CD4-positive, alpha-beta T cell treated with Interleukin-17A for 4 hours (primary cell): Measurements from ENCODE around the gene GSTM2.
A peak's percentile ranks its signal among the peaks of the same experiment; 100 is the strongest.
"Not testable (repeated sequence)": the region's sequence is repeated elsewhere in the genome, so short reads cannot be mapped to it uniquely, and the experiment has no call there.

Source experiments
- DNase-seq: peaks from one replicate; pipeline ENCODE4 v3.0.0-alpha.2; 2020; ENCODE audit warnings: mixed read lengths

GSTM2 gene

GRCh38 chr1:109650609-109651008 is 17.2 kb upstream of the GSTM2 start:
- no peak for DNase-seq

GRCh38 chr1:109652402-109652801 is 15.5 kb upstream of the GSTM2 start:
- no peak for DNase-seq

GRCh38 chr1:109653306-109653705 is 14.6 kb upstream of the GSTM2 start:
- no peak for DNase-seq

DNA sequence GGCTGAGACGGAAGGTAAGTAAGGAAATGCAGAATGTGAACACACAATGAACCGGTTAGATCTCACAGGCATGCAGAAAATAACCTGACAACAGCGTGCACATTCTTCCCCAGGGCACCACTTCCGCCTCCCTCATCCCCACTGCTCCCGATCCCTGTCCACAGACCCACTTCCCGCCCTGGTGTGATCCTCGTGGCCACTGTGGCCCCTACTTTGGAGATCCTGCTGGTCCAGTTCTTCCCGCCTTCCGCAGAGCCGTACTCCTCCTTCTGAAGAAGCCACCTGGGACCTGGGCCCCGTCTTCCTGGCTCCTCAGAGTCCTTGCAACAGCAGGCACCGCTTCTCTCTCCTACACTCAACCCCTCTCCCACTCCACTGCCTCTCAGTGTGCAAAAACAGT is 13.3 kb upstream of the GSTM2 start:
- no peak for DNase-seq

GRCh38 chr1:109655615-109656519 is 12.0 kb upstream of the GSTM2 start, which contains the start of gene GSTM4:
Gene GSTM4, plus strand, starts transcription at chr1:109656099. Its CDS starts 291 bp downstream, at chr1:109656390.
- DNase-seq, result peak; percentile 78

DNA sequence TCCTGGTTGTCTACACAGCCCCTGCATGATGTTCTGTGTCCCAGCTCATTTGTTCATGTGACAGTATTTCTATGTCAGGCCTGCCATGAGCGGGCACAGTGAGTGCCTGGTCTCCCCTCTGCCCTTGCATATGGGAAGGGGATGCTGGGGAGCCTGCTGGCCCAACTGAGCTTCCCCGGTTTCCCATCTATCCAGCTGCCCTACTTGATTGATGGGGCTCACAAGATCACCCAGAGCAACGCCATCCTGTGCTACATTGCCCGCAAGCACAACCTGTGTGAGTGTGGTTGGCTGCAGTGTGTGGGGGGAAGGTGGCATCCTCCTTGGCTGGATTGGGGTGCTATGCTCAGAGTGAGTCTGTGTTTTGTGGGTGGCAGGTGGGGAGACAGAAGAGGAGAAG is 10.5 kb upstream of the GSTM2 start:
- DNase-seq, result no peak

GRCh38 chr1:109657970-109658369 is 9.9 kb upstream of the GSTM2 start:
- no peak for DNase-seq

DNA sequence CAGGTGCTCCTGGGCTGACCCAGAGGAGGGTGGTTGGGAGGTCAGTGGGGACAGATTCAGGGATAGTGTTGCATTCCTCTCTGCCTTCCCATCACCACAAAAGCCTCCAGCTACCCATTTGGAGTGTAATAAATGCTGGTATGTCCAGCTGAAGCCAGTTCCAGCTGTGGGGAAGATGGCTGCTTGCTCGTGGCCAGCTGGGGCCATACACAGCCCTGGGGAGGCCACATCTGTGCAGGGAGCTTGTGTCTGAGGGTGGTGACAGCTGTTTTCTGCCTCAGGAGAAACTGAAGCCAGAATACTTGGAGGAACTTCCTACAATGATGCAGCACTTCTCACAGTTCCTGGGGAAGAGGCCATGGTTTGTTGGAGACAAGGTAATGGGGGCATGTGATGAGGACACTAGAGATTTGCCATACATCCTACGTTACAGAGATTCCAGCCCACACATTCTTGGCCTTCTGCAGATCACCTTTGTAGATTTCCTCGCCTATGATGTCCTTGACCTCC is 9.3 kb upstream of the GSTM2 start:
- no peak for DNase-seq

- no peak for DNase-seq
These were observed 8.7 kb upstream of the GSTM2 start for GRCh38 chr1:109659145-109659544.

DNA sequence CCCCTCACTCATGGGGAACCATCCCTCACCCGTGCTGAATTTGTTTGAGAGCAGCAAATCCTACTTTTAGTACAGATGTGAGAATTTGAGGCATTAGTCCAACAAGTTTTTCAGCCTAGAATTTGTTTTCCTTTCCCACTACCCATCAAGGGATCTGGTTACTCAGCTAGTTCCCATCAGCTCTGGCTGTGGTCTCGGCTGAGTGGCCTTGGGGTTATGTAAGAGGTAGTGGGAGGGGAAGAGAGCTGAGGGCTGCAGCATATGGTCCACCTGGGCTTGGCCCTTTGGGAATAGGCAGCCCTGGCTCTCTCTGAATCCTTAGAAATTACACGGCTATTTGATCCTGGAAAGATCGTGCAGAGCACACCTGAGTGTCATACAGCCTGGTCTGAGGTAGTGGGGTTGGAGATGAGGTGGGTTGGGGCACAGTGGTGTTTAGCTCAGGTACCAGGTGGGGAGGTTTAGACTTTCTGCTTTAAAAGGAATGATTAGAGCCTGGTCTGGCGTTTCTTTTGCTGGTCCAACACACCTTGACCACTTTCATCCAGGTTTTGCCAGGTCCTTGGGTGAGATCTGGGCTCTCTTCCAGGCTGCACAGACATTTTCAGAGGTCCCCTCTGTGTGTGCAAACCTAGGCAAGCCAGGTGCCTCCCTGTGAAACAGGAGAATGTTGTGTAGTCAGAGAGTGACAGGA is 7.7 kb upstream of the GSTM2 start:
- DNase-seq, result no peak

GRCh38 chr1:109660691-109661026 is 7.2 kb upstream of the GSTM2 start:
- not testable (repeated sequence) for DNase-seq

DNA sequence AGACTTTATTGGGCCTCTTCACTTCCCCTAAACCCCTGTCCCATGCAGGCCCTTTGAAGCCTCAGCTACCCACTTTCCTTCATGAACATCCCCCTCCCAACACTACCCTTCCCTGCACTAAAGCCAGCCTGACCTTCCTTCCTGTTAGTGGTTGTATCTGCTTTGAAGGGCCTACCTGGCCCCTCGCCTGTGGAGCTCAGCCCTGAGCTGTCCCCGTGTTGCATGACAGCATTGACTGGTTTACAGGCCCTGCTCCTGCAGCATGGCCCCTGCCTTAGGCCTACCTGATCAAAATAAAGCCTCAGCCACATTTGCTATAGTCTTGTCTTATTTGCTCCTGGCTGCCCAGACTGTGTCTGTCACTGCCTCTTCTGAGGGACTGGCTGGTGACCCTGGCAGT is 6.5 kb upstream of the GSTM2 start:
- DNase-seq, result no peak

DNA sequence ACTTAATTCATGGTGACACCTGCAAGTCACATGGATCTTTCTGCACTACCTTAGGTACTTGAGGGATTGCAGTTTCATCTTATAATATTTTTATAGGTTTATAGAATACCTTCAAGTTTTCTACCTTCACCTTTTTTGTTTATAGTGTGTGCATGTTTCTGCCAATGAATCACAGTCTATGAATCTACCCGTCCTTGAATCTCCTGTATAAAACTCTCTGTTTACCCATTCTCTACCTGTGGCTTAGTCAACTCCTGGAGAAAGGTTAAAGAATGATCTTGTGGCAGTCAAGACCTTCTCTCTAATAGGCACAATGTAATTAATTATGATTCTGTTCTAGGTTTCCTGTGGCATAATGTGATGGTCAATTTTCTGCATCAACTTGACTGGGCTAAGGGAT is 3.2 kb upstream of the GSTM2 start:
- no peak for DNase-seq

GRCh38 chr1:109668123-109668775 is 392 bp downstream of the GSTM2 start:
- no peak for DNase-seq

DNA sequence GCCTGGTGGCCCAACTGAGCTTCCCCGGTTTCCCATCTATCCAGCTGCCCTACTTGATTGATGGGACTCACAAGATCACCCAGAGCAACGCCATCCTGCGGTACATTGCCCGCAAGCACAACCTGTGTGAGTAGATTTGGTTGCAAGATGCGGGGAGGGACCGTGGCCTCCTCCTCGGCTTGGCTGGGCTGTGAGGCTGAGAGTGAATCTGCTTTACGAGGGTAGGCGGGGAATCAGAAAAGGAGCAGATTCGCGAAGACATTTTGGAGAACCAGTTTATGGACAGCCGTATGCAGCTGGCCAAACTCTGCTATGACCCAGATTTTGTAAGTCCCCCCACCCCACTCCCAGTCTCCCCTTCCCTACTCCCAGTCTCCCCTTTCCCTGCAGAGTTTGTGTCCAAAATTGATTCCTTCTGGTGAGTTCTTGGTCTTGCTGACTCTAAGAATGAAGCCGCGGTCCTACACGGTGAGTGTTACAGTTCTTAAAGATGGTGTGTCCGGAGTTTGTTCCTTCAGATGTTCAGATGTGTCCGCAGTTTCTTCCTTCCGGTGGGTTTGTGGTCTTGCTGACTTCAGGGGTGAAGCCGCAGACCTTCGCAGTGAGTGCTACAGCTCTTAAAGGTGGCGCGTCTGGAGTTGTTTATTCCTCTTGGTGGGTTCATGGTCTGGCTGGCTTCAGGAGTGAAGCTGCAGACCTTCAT is 1.5 kb downstream of the GSTM2 start:
- no peak for DNase-seq

DNA sequence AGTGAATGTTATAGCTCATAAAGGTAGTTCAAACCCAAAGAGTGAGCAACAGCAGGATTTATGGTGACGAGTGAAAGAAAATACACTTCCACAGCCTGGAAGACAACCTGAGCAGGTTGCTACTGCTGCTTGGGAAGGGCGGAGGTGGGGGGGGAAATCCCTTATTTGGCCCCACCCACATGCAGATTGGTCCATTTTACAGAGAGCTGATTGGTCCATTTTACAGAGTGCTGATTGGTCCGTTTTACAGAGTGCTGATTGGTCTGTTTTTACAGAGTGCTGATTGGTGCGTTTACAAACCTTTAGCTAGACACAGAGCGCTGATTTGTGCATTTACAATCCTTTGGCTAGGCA is 2.1 kb downstream of the GSTM2 start:
- DNase-seq, result not testable (repeated sequence)

DNA sequence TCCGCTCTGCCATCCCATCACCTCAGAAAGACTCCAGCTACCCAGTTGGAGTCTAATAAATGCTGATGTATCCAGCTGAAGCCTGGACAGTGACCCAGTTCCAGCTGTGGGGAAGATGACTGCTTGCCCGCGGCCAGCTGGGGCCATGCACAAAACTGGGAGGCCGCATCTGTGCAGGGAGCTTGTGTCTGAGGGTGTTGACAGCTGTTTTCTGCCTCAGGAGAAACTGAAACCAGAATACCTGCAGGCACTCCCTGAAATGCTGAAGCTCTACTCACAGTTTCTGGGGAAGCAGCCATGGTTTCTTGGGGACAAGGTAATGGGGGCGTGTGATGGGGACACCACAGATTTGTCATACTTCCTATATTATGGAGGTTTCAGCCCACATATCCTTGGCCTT is 3.2 kb downstream of the GSTM2 start:
- no peak for DNase-seq

DNA sequence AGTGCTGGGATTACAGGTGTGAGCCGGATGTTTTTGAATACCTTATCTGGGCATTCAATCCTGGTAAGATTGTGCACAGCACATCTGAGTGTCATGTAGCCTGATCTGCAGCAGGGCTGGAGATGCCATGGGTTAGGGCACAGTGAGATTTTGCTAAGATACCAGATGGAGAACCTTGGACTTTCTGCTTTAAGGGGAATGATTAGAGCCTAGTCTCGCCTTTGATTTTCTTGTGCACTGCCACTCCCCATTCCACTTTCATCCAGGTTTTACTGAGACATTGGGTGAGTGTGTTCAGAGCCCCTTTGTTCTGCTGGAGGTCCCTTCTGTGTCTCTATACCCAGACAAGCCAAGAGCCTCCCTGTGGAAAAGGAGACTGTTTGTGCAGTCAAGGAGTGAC is 6.0 kb downstream of the GSTM2 start:
- DNase-seq, result not testable (repeated sequence)

DNA sequence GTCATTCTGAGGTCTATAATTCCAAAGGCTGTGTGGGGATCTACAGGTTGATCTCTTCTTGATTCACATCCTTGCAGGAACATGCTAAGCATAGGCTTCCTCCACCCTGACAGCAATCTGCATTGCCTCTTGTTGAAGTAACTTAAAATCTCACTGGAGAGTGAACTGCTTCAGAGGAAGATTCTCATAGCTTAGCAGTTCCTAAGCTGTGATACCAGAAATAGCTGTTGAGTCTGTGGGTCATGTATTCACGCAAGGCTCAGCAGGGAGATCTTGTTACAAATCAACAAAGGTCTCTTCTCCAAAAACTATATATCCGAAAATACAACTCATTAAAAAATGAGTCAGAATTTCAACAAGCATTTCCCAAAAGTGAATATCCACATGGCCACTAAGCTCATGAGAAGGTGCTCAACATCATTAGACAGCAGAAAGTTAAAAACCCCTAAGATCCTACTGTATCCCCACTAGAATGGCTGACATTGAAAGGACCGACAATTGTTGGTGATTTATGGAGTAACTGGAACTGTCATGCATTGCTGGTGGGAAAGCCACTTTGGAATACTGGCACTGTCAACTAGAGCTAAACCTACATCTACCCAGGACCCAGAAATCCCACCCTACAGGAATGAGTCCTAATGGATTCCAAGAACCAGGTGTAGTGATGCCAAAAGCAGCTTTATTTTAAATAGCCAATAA is 9.0 kb downstream of the GSTM2 start:
- not testable (repeated sequence) for DNase-seq

- no peak for DNase-seq
These were observed 9.6 kb downstream of the GSTM2 start for GRCh38 chr1:109677459-109677858.

- DNase-seq, result not testable (repeated sequence)
These were observed 10.8 kb downstream of the GSTM2 start for GRCh38 chr1:109678637-109679036.

DNA sequence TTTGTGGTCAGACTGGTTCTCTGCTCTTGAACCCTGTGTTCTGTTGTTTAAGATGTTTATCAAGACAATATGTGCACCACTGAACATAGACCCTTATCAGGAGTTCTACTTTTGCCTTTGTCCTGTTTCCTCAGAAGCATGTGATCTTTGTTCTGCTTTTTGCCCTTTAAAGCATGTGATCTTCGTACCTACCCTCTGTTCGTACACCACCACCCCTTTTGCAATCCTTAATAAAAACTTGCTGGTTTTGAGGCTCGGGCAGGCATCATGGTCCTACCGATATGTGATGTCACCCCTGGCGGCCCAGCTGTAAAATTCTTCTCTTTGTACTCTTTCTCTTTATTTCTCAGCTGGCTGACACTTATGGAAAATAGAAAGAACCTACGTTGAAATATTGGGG is 16.9 kb downstream of the GSTM2 start:
- DNase-seq, result not testable (repeated sequence)
